Suprapubic skin (tissue), 3 donors: ENCODE data around the gene TMCC1.

ENCODE experiments used
- CTCF ChIP-seq, 2 donors: fragments of 200-600 bp in 1 of 2; fragments of 450-650 bp in 1 of 2; sonication (generic) in 1 of 2; IDR thresholded peaks; one replicate each; pipeline ENCODE4 v1.5.1; 2016 to 2019; ENCODE audit warnings: antibody characterized with exemption in 2 of 2, mild to moderate bottlenecking in 1 of 2, moderate library complexity in 1 of 2
- POLR2A ChIP-seq, 2 donors: fragments of 450-650 bp; IDR thresholded peaks; one replicate each; pipeline ENCODE4 v1.6.1; 2017; ENCODE audit warnings: antibody characterized with exemption in 2 of 2, mild to moderate bottlenecking in 2 of 2, moderate library complexity in 2 of 2

- TF ChIP-seq POLR2A (IDR thresholded peaks at IDR 0.05) (no peak), CTCF (IDR thresholded peaks at IDR 0.05) (no peak)
These were observed 80.9 kb downstream of the TMCC1 start for GRCh38 chr3:129812589-129812988.
